ENCODE results near the gene COX6B2.

Gene COX6B2

GRCh38 chr19:55299991-55300390 lies 54.5 kb downstream of the COX6B2 start:
- H3K9ac ChIP-seq (ENCODE audit: low read depth, low read length) = no peak overlapping the region

More at GRCh38 chr19:55299991-55300390, 54.5 kb downstream of the COX6B2 start:
- Histone ChIP-seq H3K36me3 (ENCODE audit: control insufficient read depth, insufficient read depth, low read length) (peaks cover 44% of the 10 kb centered on the region), H3K4me3 (ENCODE audit: low read depth, low read length) (no peak overlapping the region), H3K27me3 (ENCODE audit: control insufficient read depth, insufficient read depth, low read length) (no peaks in the 10 kb centered on the region), H3K4me1 (ENCODE audit: control insufficient read depth, insufficient read depth, low read length) (peaks cover 3% of the 10 kb centered on the region), H3K9me3 (ENCODE audit: control insufficient read depth, insufficient read depth, low read length) (no peaks in the 10 kb centered on the region)
